Psoas muscle (tissue), 8 donors: ENCODE data around the gene CACNA1E. TPM values are rescaled to one million over a fixed set of nuclear protein-coding genes. Genes with fewer than 3 reads are reported as not detected.
"Not testable (repeated sequence)": the region's sequence is repeated elsewhere in the genome, so short reads cannot be mapped to it uniquely, and the experiment has no call there.

Source experiments
- ATAC-seq, 4 donors: fragments of 200-7000 bp; cut with Tn5 transposase; one replicate each; pipeline ENCODE4 v1.9.1; 2020; ENCODE audit warnings: moderate library complexity in 3 of 4, mild to moderate bottlenecking in 2 of 4
- DNase-seq, 2 donors: peaks; one replicate each; pipeline ENCODE4 v3.0.0-alpha.2; 2020
- H3K27ac ChIP-seq: fragments of 200-600 bp; one replicate; pipeline ENCODE4 v1.8.0; 2022
- H3K27me3 ChIP-seq, 3 donors: fragments of 200-600 bp in 1 of 3; one replicate each; pipeline versions ENCODE4 v1.6.1 to v1.8.0; 2013 to 2022; ENCODE audit warnings: low read length in 2 of 3, mild to moderate bottlenecking in 2 of 3, moderate library complexity in 1 of 3; ENCODE audit not compliant: insufficient read depth in 3 of 3
- H3K36me3 ChIP-seq, 2 donors: fragments of 200-600 bp in 1 of 2; one replicate each; pipeline versions ENCODE4 v1.6.1 to v1.8.0; 2013 to 2022; ENCODE audit warnings: low read depth in 1 of 2, mild to moderate bottlenecking in 1 of 2, moderate library complexity in 1 of 2; ENCODE audit not compliant: insufficient read depth in 1 of 2
- H3K4me1 ChIP-seq: fragments of 200-600 bp; one replicate; pipeline ENCODE4 v1.8.0; 2022
- H3K4me3 ChIP-seq: fragments of 200-600 bp; one replicate; pipeline ENCODE4 v1.8.0; 2022; ENCODE audit warnings: mild to moderate bottlenecking
- H3K9me3 ChIP-seq: fragments of 200-600 bp; one replicate; pipeline ENCODE4 v1.8.0; 2022
- CTCF ChIP-seq: fragments of 200-600 bp; IDR thresholded peaks from one replicate; pipeline ENCODE4 v1.8.0; 2022; ENCODE audit warnings: antibody characterized with exemption
- WGBS, 3 donors: extraction: QIAGEN DNeasy Blood & Tissue Kit; methylation state at CpG; one replicate each; pipeline versions ENCODE4 v1.1.6 to v1.1.7; 2013; 5-methylcytosine and 5-hydroxymethylcytosine counted together
- intact Hi-C, 2 donors: fragments of 100-400 bp; cut with DNase I; formaldehyde crosslinking; loops; one replicate each; pipeline versions ENCODE4 v1.11.0 to v1.14.2; 2022
- polyA plus RNA-seq, 3 donors: library from polyadenylated mRNA; stranded (reverse); fragments of 200-250 nt; gene quantifications; one replicate each; pipeline ENCODE4 v1.2.3, GENCODE V29; 2013
- total RNA-seq, 4 donors: library from RNA; stranded (reverse); fragmentation: NEBNext Ultra II Directional in 2 of 4; extraction: Animal tissue kit (Norgen Biotek cat#: 25700) in 2 of 4; gene quantifications; one replicate each; pipeline versions ENCODE4 v1.2.1 to v1.2.4, GENCODE V29; 2021 to 2023
- donor health status: healthy with polysubstance abuse.
- donor health status: DM: no; HTN: no; CAD: no; lungs with moderate emphysema.
- donor health status: Bipolar disorder and iron deficiency.
- donor health status: healthy.
- donor health status: DM: yes; HTN: yes; CAD: no.
- donor health status: DM: no; HTN: no; CAD: no.
- donor health status: DM: no; HTN: no; CAD: no.
- donor health status: DM: yes; HTN: yes; CAD: no.

CACNA1E gene
- total and polyA plus RNA-seq, 7 donors: 0.03 to 0.06 (median 0.05) TPM; not detected in 3

GRCh38 chr1:181538836-181539235, 55.5 kb downstream of the CACNA1E start:
- no peak for TF ChIP-seq CTCF
- Histone ChIP-seq H3K9me3 (no peaks in the 10 kb centered on the region), H3K27ac (no peak overlapping the region), H3K27me3 (peaks cover 0 to 3% (median 2%) of the 10 kb centered on the region in 3 donors), H3K36me3 (no peaks in the 10 kb centered on the region), H3K4me3 (no peak overlapping the region), H3K4me1 (no peaks in the 10 kb centered on the region)
- no peak for ATAC-seq
- intact Hi-C loops: no loop called here
- no peak for DNase-seq
- WGBS, 3 donors: 57 to 74% (median 70%) methylated on average over 2 of the region's 2 CpGs

GRCh38 chr1:181541458-181541857, 58.1 kb downstream of the CACNA1E start:
- Histone ChIP-seq H3K36me3 (no peaks in the 10 kb centered on the region), H3K27me3 (peaks cover 0 to 5% (median 2%) of the 10 kb centered on the region in 3 donors), H3K9me3 (no peaks in the 10 kb centered on the region), H3K4me3 (no peak overlapping the region), H3K27ac (no peak overlapping the region), H3K4me1 (no peaks in the 10 kb centered on the region)
- WGBS, 3 donors: 51 to 64% (median 60%) methylated on average over 5 of the region's 5 CpGs
- TF ChIP-seq CTCF: no peak
- ATAC-seq (no peak), DNase-seq (no peak)
- intact Hi-C loops: no loop called here

DNA sequence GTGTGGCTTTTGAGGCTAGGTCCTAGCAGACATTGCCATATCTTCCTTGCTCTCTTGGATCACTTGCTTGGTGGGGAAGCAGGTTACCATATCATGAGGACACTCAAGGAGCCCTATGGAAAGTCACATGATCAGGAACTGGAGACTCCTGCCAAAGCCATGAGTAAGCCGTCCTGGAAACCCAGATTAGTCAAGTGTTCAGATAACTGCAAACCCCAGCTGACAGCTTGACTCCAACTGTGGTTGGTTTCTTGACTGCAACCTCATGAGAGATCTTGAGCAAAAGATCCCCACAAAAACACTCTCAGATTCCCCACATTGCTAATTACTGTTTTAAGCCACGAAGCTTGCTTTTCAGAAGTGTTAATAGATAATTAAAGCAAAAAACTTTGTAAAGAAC, 58.6 kb downstream of the CACNA1E start:
- ATAC-seq (peak in 1 of 4 donors; percentile 58), DNase-seq (no peak)
- Histone ChIP-seq H3K27me3 (peaks cover 0 to 2% (median 2%) of the 10 kb centered on the region in 3 donors), H3K4me1 (no peaks in the 10 kb centered on the region), H3K9me3 (no peaks in the 10 kb centered on the region), H3K27ac (no peak overlapping the region), H3K4me3 (no peak overlapping the region), H3K36me3 (no peaks in the 10 kb centered on the region)
- intact Hi-C loops: no loop called here
- WGBS, 3 donors: 55 to 66% (median 58%) methylated on average over 2 of the region's 2 CpGs
- no peak for TF ChIP-seq CTCF

GRCh38 chr1:181542406-181542805, 59.1 kb downstream of the CACNA1E start:
- H3K27me3 ChIP-seq, ATAC-seq, H3K4me3 ChIP-seq, H3K27ac ChIP-seq, intact Hi-C loops, H3K36me3 ChIP-seq, H3K4me1 ChIP-seq, H3K9me3 ChIP-seq, DNase-seq: not testable (repeated sequence)
- WGBS, 3 donors: 55 to 69% (median 66%) methylated on average over 4 of the region's 4 CpGs

DNA sequence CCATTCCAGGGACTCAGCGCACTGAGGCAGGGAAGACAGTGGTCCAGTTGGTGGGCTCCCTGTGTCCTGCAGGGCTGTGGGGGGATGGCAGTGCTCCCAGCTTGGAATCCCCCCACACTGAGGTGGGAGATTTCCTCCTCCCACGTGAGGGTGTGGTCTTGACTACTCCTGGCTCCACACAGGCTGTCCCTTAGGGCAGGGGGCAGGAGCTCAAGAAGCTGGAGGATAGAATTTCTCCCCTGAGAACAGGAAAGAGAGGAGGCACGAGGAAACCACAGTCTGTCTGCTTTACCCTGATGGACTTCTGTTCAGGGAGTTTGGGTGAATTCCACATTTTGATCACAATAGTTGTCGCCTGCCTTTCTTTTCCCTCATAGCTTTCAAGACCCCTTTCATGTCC, 62.1 kb downstream of the CACNA1E start:
- intact Hi-C loops: no loop called here
- Histone ChIP-seq H3K9me3 (no peaks in the 10 kb centered on the region), H3K36me3 (no peaks in the 10 kb centered on the region), H3K27me3 (peaks cover 0 to 4% (median 4%) of the 10 kb centered on the region in 3 donors), H3K4me1 (no peaks in the 10 kb centered on the region), H3K4me3 (no peak overlapping the region), H3K27ac (no peak overlapping the region)
- TF ChIP-seq CTCF: no peak
- DNase-seq: no peak
- ATAC-seq: no peak
- 29 to 35% (median 30%) methylated on average over 4 of the region's 4 CpGs for WGBS, 3 donors
